Endometrial microvascular endothelial cells (primary cell): ENCODE measurements around the gene B3GNT7. TPM values are rescaled to one million over a fixed set of nuclear protein-coding genes. Genes with fewer than 3 reads are reported as not detected.

Experiments used
- in situ Hi-C: cut with HindIII; loops from 2 replicates; pipeline ENCODE4 v1.10.0; 2017; ENCODE audit warnings: low sequenced_read_pairs, low pct_unique_long_range_greater_than_20kb; ENCODE audit errors: inconsistent ontology term
- total RNA-seq: library from RNA; depleted of rRNA; stranded (reverse); fragments of >200 nt; gene quantifications from one replicate; pipeline ENCODE4 v1.2.3, GENCODE V29; 2015; ENCODE audit errors: inconsistent ontology term

The B3GNT7 gene
- total RNA-seq, 1 donor from 2014 or later = not detected

GRCh38 chr2:231449503-231450054 is 54.1 kb downstream of the B3GNT7 start:
- in situ Hi-C loops = no loop called here

- in situ Hi-C loops = no loop called here
Observed at GRCh38 chr2:231450548-231450989, 55.1 kb downstream of the B3GNT7 start.

Other genes with a start within 250 kb of the B3GNT7 start
- gene ARMC9, start 197.1 kb upstream of the B3GNT7 start, total RNA-seq = 76.7 TPM
- 128 TPM for gene NCL, start 68.8 kb downstream of the B3GNT7 start, total RNA-seq
- not detected for gene NMUR1, start 134.7 kb downstream of the B3GNT7 start, total RNA-seq
- gene TEX44, start 197.2 kb downstream of the B3GNT7 start, total RNA-seq = not detected